Measurements from ENCODE around the gene AGBL4.
A peak's percentile ranks its signal among the peaks of the same experiment; 100 is the strongest.

AGBL4 gene

GRCh38 chr1:48869116-48869893 lies 1154.4 kb downstream of the AGBL4 start:
- H3K36me3 ChIP-seq = no peaks in the 10 kb centered on the region
- H3K4me1 ChIP-seq = peaks cover 34% of the 10 kb centered on the region
- H3K27ac ChIP-seq = no peak overlapping the region
- no peak overlapping the region for H3K4me2 ChIP-seq
- H3K27me3 ChIP-seq = no peaks in the 10 kb centered on the region
- H4K20me1 ChIP-seq = no peaks in the 10 kb centered on the region
- no peak overlapping the region for H3K4me3 ChIP-seq
- no peaks in the 10 kb centered on the region for H3K9me3 ChIP-seq
- TF ChIP-seq Cebpa-rat (IDR thresholded peaks at IDR 0.05) = no peak
- H3K9ac ChIP-seq = no peak overlapping the region

GRCh38 chr1:48864913-48865312 lies 1158.8 kb downstream of the AGBL4 start:
- no peak overlapping the region for H3K9ac ChIP-seq
- H3K27me3 ChIP-seq = no peaks in the 10 kb centered on the region
- no peaks in the 10 kb centered on the region for H3K4me1 ChIP-seq
- no peak overlapping the region for H3K27ac ChIP-seq
- no peak overlapping the region for H3K4me2 ChIP-seq
- H3K4me3 ChIP-seq = no peak overlapping the region
- no peak for TF ChIP-seq Cebpa-rat (IDR thresholded peaks at IDR 0.05)
- H3K36me3 ChIP-seq = no peaks in the 10 kb centered on the region
- H4K20me1 ChIP-seq = no peaks in the 10 kb centered on the region
- H3K9me3 ChIP-seq = peaks cover 20% of the 10 kb centered on the region

- H3K4me2 ChIP-seq = no peak overlapping the region
- no peaks in the 10 kb centered on the region for H3K4me1 ChIP-seq
- no peaks in the 10 kb centered on the region for H4K20me1 ChIP-seq
These were observed 1164.3 kb downstream of the AGBL4 start for GRCh38 chr1:48859456-48859855.

GRCh38 chr1:48858200-48858920 lies 1165.4 kb downstream of the AGBL4 start:
- no peaks in the 10 kb centered on the region for H3K36me3 ChIP-seq
- H3K27me3 ChIP-seq = no peaks in the 10 kb centered on the region
- H4K20me1 ChIP-seq = no peaks in the 10 kb centered on the region
- no peak overlapping the region for H3K27ac ChIP-seq
- no peaks in the 10 kb centered on the region for H3K4me1 ChIP-seq
- no peak overlapping the region for H3K4me2 ChIP-seq
- peaks cover 20% of the 10 kb centered on the region for H3K9me3 ChIP-seq
- H3K4me3 ChIP-seq = no peak overlapping the region
- no peak for TF ChIP-seq Cebpa-rat (IDR thresholded peaks at IDR 0.05)
- H3K9ac ChIP-seq = no peak overlapping the region

More at GRCh38 chr1:48859456-48859855, 1164.3 kb downstream of the AGBL4 start:
- no peak overlapping the region for H3K27ac ChIP-seq
- no peaks in the 10 kb centered on the region for H3K27me3 ChIP-seq
- H3K9me3 ChIP-seq = peaks cover 20% of the 10 kb centered on the region
- no peaks in the 10 kb centered on the region for H3K36me3 ChIP-seq
- H3K4me3 ChIP-seq = no peak overlapping the region
- TF ChIP-seq Cebpa-rat (IDR thresholded peaks at IDR 0.05) = no peak
- H3K9ac ChIP-seq = no peak overlapping the region

- Histone ChIP-seq H3K36me3 (no peaks in the 10 kb centered on the region), H3K27ac (no peak overlapping the region), H4K20me1 (no peaks in the 10 kb centered on the region), H3K9ac (no peak overlapping the region), H3K4me2 (no peak overlapping the region), H3K27me3 (no peaks in the 10 kb centered on the region), H3K4me1 (peaks cover 14% of the 10 kb centered on the region), H3K4me3 (no peak overlapping the region), H3K9me3 (no peaks in the 10 kb centered on the region)
- no peak for TF ChIP-seq Cebpa-rat (IDR thresholded peaks at IDR 0.05)
These were observed 1170.7 kb downstream of the AGBL4 start for GRCh38 chr1:48853006-48853405.

- Histone ChIP-seq H3K36me3 (no peaks in the 10 kb centered on the region), H3K4me1 (peaks cover 19% of the 10 kb centered on the region), H3K9me3 (no peaks in the 10 kb centered on the region), H3K27ac (no peak overlapping the region), H4K20me1 (no peaks in the 10 kb centered on the region), H3K27me3 (no peaks in the 10 kb centered on the region), H3K9ac (no peak overlapping the region), H3K4me2 (peak overlapping the region; percentile 33; the same call in 1 of the 2 replicates), H3K4me3 (no peak overlapping the region)
- TF ChIP-seq Cebpa-rat (IDR thresholded peaks at IDR 0.05) = no peak
These were observed 1172.1 kb downstream of the AGBL4 start for GRCh38 chr1:48851638-48852037.

- peak overlapping the region; percentile 45 for H3K4me2 ChIP-seq
- peaks cover 19% of the 10 kb centered on the region for H3K4me1 ChIP-seq
These were observed 1175.7 kb downstream of the AGBL4 start for GRCh38 chr1:48848035-48848434.

GRCh38 chr1:48846441-48846840 lies 1177.3 kb downstream of the AGBL4 start:
- Histone ChIP-seq H3K9ac (no peak overlapping the region), H3K27ac (no peak overlapping the region), H3K9me3 (no peaks in the 10 kb centered on the region), H3K4me1 (peaks cover 13% of the 10 kb centered on the region), H4K20me1 (no peaks in the 10 kb centered on the region), H3K27me3 (no peaks in the 10 kb centered on the region), H3K36me3 (no peaks in the 10 kb centered on the region), H3K4me2 (no peak overlapping the region), H3K4me3 (no peak overlapping the region)
- TF ChIP-seq Cebpa-rat (IDR thresholded peaks at IDR 0.05) = no peak

More at GRCh38 chr1:48848035-48848434, 1175.7 kb downstream of the AGBL4 start:
- no peaks in the 10 kb centered on the region for H4K20me1 ChIP-seq
- H3K36me3 ChIP-seq = no peaks in the 10 kb centered on the region
- H3K9ac ChIP-seq = no peak overlapping the region
- no peak for TF ChIP-seq Cebpa-rat (IDR thresholded peaks at IDR 0.05)
- H3K4me3 ChIP-seq = no peak overlapping the region
- H3K9me3 ChIP-seq = no peaks in the 10 kb centered on the region
- H3K27ac ChIP-seq = no peak overlapping the region
- no peaks in the 10 kb centered on the region for H3K27me3 ChIP-seq

- TF ChIP-seq Cebpa-rat (IDR thresholded peaks at IDR 0.05) = no peak
- H4K20me1 ChIP-seq = no peaks in the 10 kb centered on the region
- H3K4me1 ChIP-seq = peaks cover 9% of the 10 kb centered on the region
- H3K36me3 ChIP-seq = no peaks in the 10 kb centered on the region
- H3K9ac ChIP-seq = no peak overlapping the region
- H3K27me3 ChIP-seq = no peaks in the 10 kb centered on the region
- no peak overlapping the region for H3K27ac ChIP-seq
- no peak overlapping the region for H3K4me3 ChIP-seq
- no peaks in the 10 kb centered on the region for H3K9me3 ChIP-seq
- no peak overlapping the region for H3K4me2 ChIP-seq
These were observed 1179.6 kb downstream of the AGBL4 start for GRCh38 chr1:48844187-48844586.

GRCh38 chr1:48841966-48842365 lies 1181.8 kb downstream of the AGBL4 start:
- no peaks in the 10 kb centered on the region for H3K9me3 ChIP-seq
- H3K27ac ChIP-seq = no peak overlapping the region
- H3K27me3 ChIP-seq = no peaks in the 10 kb centered on the region
- no peak overlapping the region for H3K4me3 ChIP-seq
- H3K36me3 ChIP-seq = no peaks in the 10 kb centered on the region
- H3K9ac ChIP-seq = no peak overlapping the region
- no peak overlapping the region for H3K4me2 ChIP-seq
- no peaks in the 10 kb centered on the region for H3K4me1 ChIP-seq
- no peak for TF ChIP-seq Cebpa-rat (IDR thresholded peaks at IDR 0.05)
- no peaks in the 10 kb centered on the region for H4K20me1 ChIP-seq

All from BLaER1 (cell line).